BE2C (cell line): Measurements from ENCODE around the gene ATP5F1D.

Experiments used
- DNase-seq: peaks from one replicate; pipeline ENCODE4 v3.0.0-alpha.2; 2020
- H3K27me3 ChIP-seq: fragments of 250-450 bp; sonication (Bioruptor Pico); 2 replicates; pipeline ENCODE4 v1.5.1; 2020; ENCODE audit warnings: mild to moderate bottlenecking
- H3K36me3 ChIP-seq: fragments of 250-450 bp; sonication (Bioruptor Pico); 2 replicates; pipeline ENCODE4 v1.5.1; 2020; ENCODE audit warnings: mild to moderate bottlenecking
- H3K4me1 ChIP-seq: fragments of 250-450 bp; sonication (Bioruptor Pico); 2 replicates; pipeline ENCODE4 v1.5.1; 2020
- H3K4me3 ChIP-seq: 2 replicates; pipeline ENCODE4 v1.5.1; 2011; ENCODE audit warnings: low read depth, low read length
- H3K9me3 ChIP-seq: fragments of 250-450 bp; sonication (Bioruptor Pico); 2 replicates; pipeline ENCODE4 v1.5.1; 2020
- CTCF ChIP-seq: IDR thresholded peaks from 2 replicates; pipeline ENCODE4 v1.5.1; 2012; ENCODE audit warnings: mild to moderate bottlenecking, low read depth, low read length

ATP5F1D gene

DNA sequence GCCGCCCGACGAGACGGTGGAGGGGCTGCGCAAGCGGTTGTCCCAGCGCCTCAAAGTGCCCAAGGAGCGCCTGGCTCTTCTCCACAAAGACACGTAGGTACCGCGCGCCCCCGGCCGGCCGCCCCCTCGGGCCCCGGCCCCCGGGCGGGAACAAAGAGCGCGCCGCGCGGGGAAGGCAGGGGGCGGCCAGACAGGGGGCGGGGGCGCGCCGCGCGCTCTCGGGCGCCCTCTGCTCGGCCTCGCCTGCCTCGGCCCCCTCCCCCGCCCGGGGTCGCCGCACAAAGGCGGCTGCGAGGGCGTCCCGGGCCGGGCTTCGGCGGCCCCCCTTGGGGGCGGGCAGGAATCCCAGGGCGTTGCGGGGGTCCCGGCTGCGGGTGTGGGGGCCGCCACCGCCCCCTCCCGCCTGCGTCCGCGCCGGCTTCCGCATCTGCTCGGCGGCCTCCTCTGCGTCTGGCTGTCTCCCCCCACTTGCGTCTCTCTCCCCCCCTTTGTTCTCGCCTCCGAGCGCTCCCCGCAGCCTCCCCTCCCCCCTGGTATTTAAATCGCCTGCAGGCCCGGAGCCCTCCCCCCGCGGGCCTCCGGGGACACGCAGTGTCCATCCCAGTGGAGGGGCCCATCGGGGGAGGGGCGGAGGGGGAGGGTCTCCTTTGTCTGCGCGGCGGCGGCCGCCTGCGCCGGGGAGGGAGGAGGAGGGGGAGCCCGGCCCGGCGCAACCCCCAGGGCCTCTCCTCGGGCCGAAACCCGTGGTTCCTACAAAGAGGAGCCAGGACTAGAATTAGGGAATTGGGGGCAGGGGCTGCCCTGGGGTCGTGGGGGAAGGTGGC lies 9.1 kb downstream of the ATP5F1D start:
- Histone ChIP-seq H3K9me3 (no peaks in the 10 kb centered on the region; the same call in 1 of the 2 replicates), H3K36me3 (peaks cover 43% of the 10 kb centered on the region), H3K4me3 (peak overlapping the region; percentile 78), H3K4me1 (peaks cover 19% of the 10 kb centered on the region), H3K27me3 (no peaks in the 10 kb centered on the region)
- TF ChIP-seq CTCF, result no peak
- DNase-seq, result peak; percentile 90

GRCh38 chr19:1251330-1252220 lies 10.0 kb downstream of the ATP5F1D start:
- peak; percentile 79 for DNase-seq
- peak overlapping the region; percentile 78 for H3K4me3 ChIP-seq
- H3K36me3 ChIP-seq, result peaks cover 52% of the 10 kb centered on the region
- H3K4me1 ChIP-seq, result peaks cover 14% of the 10 kb centered on the region
- no peak for TF ChIP-seq CTCF
- H3K9me3 ChIP-seq, result no peaks in the 10 kb centered on the region; the same call in 1 of the 2 replicates
- no peaks in the 10 kb centered on the region for H3K27me3 ChIP-seq

DNA sequence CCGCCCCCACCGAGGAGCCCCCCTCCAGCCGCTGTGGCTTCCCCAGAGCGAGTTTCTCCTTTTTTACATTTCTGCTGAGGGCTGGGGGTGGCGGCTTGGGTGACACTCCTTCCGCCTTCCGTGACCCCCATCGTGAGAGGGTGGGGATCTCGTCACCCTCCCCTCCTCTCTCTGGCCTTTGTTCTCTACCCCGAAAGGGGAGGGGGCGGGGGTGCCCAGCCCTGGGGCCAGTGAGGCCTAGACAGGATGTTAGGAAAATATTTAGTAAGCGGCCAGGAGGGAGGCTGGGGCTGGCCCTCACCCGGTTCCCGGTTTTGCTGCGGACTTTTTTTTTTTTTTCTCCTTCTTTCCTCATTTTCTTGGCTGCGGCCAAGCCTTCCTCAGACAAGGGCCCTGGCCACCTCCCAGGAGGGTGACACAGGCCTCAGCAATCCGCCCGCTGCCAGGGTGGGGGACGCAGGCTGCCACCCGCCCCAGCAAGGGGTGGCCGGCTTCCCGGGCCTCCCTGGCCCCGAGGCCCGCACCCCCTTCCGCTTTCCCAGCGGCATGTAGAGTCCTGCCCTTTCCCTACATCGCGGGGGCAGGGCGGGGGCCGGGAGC lies 10.8 kb downstream of the ATP5F1D start:
- no peak for TF ChIP-seq CTCF
- H3K9me3 ChIP-seq, result no peaks in the 10 kb centered on the region; the same call in 1 of the 2 replicates

DNA sequence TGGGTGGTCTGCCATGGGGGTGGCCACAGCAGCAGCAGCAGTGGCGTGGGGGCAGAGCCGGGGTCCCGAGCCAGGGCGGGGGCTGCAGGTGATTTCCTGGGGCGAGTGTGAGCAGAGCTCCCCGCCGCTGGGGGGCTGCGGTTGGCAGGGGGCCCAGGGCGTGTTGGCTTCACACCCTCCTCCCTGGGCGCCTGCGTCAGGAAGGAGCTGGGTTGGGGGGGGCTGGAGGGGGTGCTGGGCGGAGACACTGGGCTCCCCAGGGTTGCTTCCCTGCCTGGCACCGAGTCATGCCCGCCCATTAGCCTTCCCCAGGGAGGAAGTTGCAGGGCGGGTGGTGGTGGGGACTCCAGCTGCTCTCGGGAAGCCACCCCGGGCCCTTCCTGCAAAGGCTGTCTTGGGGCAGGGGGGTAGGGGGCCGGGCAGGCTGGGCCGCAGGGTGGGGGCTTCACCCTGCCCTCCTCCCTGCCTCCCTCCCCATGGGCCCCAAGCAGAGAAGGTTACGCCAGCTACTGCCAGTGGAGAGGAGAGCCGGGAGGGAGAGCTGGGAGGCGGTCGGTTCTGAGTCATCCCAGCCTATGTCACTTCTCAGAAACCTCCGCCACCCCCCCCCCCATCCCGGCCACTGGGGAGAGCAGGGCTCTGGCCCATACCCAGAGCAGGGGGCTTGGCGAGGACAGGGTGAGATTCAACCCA lies 11.4 kb downstream of the ATP5F1D start:
- DNase-seq, result peak; percentile 83
- no peak for TF ChIP-seq CTCF
- Histone ChIP-seq H3K4me1 (peaks cover 12% of the 10 kb centered on the region), H3K4me3 (peak overlapping the region; percentile 78), H3K9me3 (no peaks in the 10 kb centered on the region; the same call in 1 of the 2 replicates), H3K36me3 (peaks cover 64% of the 10 kb centered on the region), H3K27me3 (no peaks in the 10 kb centered on the region)

More for the DNA sequence above, 10.8 kb downstream of the ATP5F1D start:
- Histone ChIP-seq H3K27me3 (no peaks in the 10 kb centered on the region), H3K4me3 (peak overlapping the region; percentile 78), H3K4me1 (peaks cover 14% of the 10 kb centered on the region), H3K36me3 (peaks cover 58% of the 10 kb centered on the region)
- DNase-seq, result peak; percentile 64

GRCh38 chr19:1253514-1254080 lies 12.0 kb downstream of the ATP5F1D start:
- H3K9me3 ChIP-seq, result no peaks in the 10 kb centered on the region
- peak overlapping the region; percentile 78 for H3K4me3 ChIP-seq
- H3K27me3 ChIP-seq, result no peaks in the 10 kb centered on the region
- no peak for TF ChIP-seq CTCF
- H3K36me3 ChIP-seq, result peaks cover 67% of the 10 kb centered on the region
- peaks cover 10% of the 10 kb centered on the region for H3K4me1 ChIP-seq
- no peak for DNase-seq
